Ovary (tissue), 3 donors: ENCODE results near the gene AMPD2.

ENCODE experiments used
- CTCF ChIP-seq, 3 donors: fragments of 450-650 bp in 2 of 3; fragments of 200-600 bp in 1 of 3; IDR thresholded peaks; one replicate each; pipeline versions ENCODE4 v1.5.1 to v1.8.0; 2016 to 2022; ENCODE audit warnings: antibody characterized with exemption in 3 of 3, mild to moderate bottlenecking in 1 of 3
- EP300 ChIP-seq: sonication (generic); formaldehyde crosslinking; IDR thresholded peaks from one replicate; pipeline ENCODE4 v1.6.1; 2017; ENCODE audit warnings: antibody characterized with exemption
- POLR2A ChIP-seq: fragments of 450-650 bp; IDR thresholded peaks from one replicate; pipeline ENCODE4 v1.6.1; 2017; ENCODE audit warnings: antibody characterized with exemption, mild to moderate bottlenecking, moderate library complexity
- donor health status: DM: no; HTN: no; CAD: no.

DNA sequence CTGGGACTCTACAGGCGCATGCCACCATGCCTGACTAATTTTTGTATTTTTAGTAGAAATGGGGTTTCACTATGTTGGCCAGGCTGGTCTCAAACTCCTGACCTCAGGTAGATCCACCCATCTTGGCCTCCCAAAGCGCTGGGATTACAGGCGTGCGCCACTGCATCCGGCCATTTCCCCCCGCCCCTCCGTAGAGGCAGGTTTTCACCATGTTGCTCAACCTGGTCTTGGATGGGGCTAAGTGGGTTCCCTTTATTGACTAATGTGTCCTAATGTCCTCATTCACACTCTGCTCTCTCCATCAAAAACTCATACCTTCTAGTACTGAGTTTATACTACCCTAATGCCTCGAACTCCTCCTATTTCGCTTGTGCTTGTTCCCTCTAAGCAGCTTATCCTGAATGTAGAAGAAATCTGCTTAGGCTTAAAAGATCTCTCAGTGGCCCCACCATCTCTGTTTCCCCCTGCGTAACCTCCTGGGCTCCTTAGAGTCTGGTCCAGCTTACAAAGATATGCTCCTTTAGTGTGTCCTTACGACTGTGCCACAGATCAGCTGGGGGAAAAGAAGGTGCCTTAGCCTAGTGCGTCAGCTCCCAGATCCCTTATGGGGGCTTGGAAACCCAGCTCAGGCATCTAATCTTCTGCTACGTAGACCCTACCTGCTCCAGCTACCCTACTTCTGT lies 8.2 kb upstream of the AMPD2 start:
- TF ChIP-seq CTCF (IDR thresholded peaks at IDR 0.05) (no peak), EP300 (no peak), POLR2A (no peak)
